SK-N-MC (cell line): Measurements from ENCODE around the gene ADCY5.

Experiments used
- EZH2 ChIP-seq: fragments of 200-600 bp; sonication (generic); IDR thresholded peaks from one replicate; pipeline ENCODE4 v1.6.1; 2017; ENCODE audit warnings: antibody characterized with exemption
- FOXP2 ChIP-seq: optimal IDR thresholded peaks from 2 replicates; pipeline ENCODE3; 2011; ENCODE audit warnings: mild to moderate bottlenecking, moderate library complexity; ENCODE audit not compliant: insufficient read depth; ENCODE audit errors: extremely low read length, control extremely low read depth
- POLR2AphosphoS5 ChIP-seq: IDR thresholded peaks from 2 replicates; pipeline ENCODE4 v1.6.1; 2012; ENCODE audit warnings: mild to moderate bottlenecking, low read depth, low read length, borderline replicate concordance

DNA sequence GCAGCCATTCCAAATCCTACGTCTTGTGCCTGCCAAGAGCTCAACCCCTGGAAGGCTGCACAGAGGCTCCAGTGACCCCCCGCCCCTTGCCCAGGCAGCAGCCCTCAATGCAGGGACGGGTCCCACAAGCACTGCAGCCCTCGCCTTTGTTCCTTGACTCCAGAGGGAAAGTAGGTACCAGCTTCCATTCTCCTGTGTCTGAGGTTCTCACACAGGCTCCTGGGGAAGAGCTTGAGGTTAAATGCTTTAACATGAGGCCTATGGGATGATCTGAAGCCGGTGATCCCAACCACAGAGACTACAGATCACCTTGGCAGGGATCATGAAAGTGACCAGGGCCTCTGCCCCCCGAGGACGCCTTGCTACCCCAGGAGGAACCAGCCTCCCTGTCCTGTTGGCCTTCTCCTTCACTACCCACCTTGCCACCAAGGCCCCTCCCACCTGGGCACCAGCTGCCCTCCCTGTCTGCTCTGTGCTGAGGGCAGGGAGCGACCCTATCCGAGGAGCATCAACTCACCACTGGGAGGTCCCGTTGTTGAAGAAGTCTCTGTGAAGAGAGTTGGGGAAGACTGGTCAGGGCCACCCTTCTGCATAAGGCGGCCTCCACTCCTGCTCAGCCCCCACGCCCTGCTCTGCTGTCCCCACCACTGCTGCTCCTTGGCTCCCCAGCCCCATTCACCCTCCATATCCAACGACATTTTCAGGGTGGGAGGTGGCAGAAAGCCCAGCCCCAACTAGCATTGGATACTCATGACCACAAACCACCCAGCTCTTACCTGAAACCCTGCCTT lies 151.9 kb downstream of the ADCY5 start:
- TF ChIP-seq EZH2 (no peak), POLR2AphosphoS5 (no peak), FOXP2 (no peak)
